GM21619 (cell line): Measurements from ENCODE around the gene ROPN1.
A peak's percentile ranks its signal among the peaks of the same experiment; 100 is the strongest.
"Not testable (repeated sequence)": the region's sequence is repeated elsewhere in the genome, so short reads cannot be mapped to it uniquely, and the experiment has no call there.

Experiments
- ATAC-seq: cut with Tn5 transposase; IDR thresholded peaks from one replicate; pipeline ENCODE4 v1.9.1; 2021; ENCODE audit not compliant: unreplicated experiment

Gene ROPN1

GRCh38 chr3:123991730-123992588 is at the start of gene ROPN1:
ROPN1 (minus strand) TSS chr3:123992124; CDS start chr3:123980481, 11,643 bp downstream.
- not testable (repeated sequence) for ATAC-seq

- no peak for ATAC-seq
These were observed 49.6 kb upstream of the ROPN1 start for GRCh38 chr3:124041553-124041952.

GRCh38 chr3:124037326-124037725 is 45.4 kb upstream of the ROPN1 start:
- ATAC-seq, result no peak

- ATAC-seq, result not testable (repeated sequence)
These were observed 44.3 kb upstream of the ROPN1 start for GRCh38 chr3:124036214-124036613.

- ATAC-seq, result no peak
These were observed 43.7 kb upstream of the ROPN1 start for GRCh38 chr3:124035463-124036121.

GRCh38 chr3:124034844-124035152 is 42.9 kb upstream of the ROPN1 start:
- no peak for ATAC-seq

GRCh38 chr3:124034016-124034843 is 42.3 kb upstream of the ROPN1 start:
- no peak for ATAC-seq

- peak; percentile 9 for ATAC-seq
These were observed 41.6 kb upstream of the ROPN1 start, which contains the start of gene KALRN for GRCh38 chr3:124033360-124034015. KALRN (plus strand) TSS chr3:124033369.

- ATAC-seq, result peak; percentile 88
These were observed 41.0 kb upstream of the ROPN1 start for GRCh38 chr3:124032881-124033359.

- no peak for ATAC-seq
These were observed 40.5 kb upstream of the ROPN1 start for GRCh38 chr3:124032311-124032880.

GRCh38 chr3:124026516-124026915 is 34.6 kb upstream of the ROPN1 start:
- no peak for ATAC-seq

GRCh38 chr3:124023531-124023930 is 31.6 kb upstream of the ROPN1 start:
- ATAC-seq, result not testable (repeated sequence)

- no peak for ATAC-seq
These were observed 27.4 kb upstream of the ROPN1 start for GRCh38 chr3:124019291-124019690.

GRCh38 chr3:124017502-124017901 is 25.6 kb upstream of the ROPN1 start:
- ATAC-seq, result not testable (repeated sequence)

- ATAC-seq, result not testable (repeated sequence)
These were observed 24.6 kb upstream of the ROPN1 start for GRCh38 chr3:124016483-124016882.

- no peak for ATAC-seq
These were observed 22.5 kb upstream of the ROPN1 start for GRCh38 chr3:124014366-124014942.

GRCh38 chr3:124008321-124008720 is 16.4 kb upstream of the ROPN1 start:
- not testable (repeated sequence) for ATAC-seq

GRCh38 chr3:124007186-124007585 is 15.3 kb upstream of the ROPN1 start:
- ATAC-seq, result no peak

- ATAC-seq, result not testable (repeated sequence)
These were observed 10.6 kb upstream of the ROPN1 start for GRCh38 chr3:124002405-124003079.
